Measurements from ENCODE around the gene AHDC1. TPM values are rescaled to one million over a fixed set of nuclear protein-coding genes. Genes with fewer than 3 reads are reported as not detected.

AHDC1 gene
- total and polyA plus RNA-seq, 2 of the 13 experiments (the other 11 are each of a cell fraction or from before 2014, with no cell fraction given) = 1.0 to 2.7 TPM

DNA sequence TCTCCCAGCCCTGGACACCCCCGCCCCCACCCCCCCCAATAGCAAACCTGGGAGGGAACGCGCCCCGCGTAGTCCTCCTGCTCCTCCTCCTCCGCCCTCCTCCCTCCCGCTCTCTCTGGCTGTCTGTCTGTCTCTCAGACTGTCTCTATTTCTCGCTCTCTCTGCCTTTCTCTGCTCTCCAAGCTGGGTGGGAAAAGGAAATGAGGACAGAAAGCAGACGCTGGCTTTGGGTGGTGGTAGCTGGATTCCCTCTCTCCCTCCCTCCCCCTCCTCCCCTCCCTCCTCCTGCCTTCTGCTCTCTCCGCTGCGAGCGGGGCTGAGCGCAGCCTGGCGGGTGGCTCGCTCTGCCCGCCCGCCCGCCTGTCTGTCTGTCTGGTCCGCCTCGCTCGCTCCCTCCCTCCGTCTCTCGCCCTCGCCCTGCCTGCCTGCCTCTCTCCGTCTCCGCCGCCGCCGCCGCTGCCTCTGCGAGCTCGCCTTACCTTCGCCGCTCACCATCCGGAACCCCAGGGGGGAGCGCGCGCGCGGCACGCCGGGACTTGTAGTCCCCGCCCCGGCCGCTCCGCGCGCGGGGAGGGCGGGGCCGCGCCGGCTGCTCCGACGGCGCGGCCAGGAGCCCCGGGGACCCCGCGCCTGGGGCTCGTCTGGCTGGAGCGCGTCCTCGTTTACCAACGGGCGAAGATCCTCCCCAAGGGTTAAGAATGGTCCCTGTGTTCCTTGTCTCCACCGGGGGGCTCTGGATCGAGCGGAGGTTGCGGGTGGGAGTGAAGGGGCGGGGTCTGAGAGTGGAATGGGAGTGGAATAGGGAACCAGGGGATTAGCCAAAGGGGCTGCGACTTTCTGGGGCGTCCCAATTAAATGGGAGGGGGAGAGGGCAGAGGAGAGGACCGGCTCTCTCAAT is at the start of gene AHDC1 (continued):
- TF ChIP-seq GABPA (IDR thresholded peaks at IDR 0.05; ENCODE audit: low read depth, low read length) = no peak
- TF ChIP-seq GABPA (CRISPR knock-in tag; IDR thresholded peaks at IDR 0.05; ENCODE audit: low read depth) = peak; percentile 79
- TF ChIP-seq ZNF432 (CRISPR knock-in tag; IDR thresholded peaks at IDR 0.05; ENCODE audit: borderline replicate concordance) = no peak
- TF ChIP-seq PITX1 (CRISPR knock-in tag; IDR thresholded peaks at IDR 0.05) = no peak
- TF ChIP-seq ZSCAN25 (CRISPR knock-in tag; IDR thresholded peaks at IDR 0.05) = peak; percentile 43; the same call in 1 of the 2 replicates
- no peak for TF ChIP-seq ZNF33A (CRISPR knock-in tag; IDR thresholded peaks at IDR 0.05; ENCODE audit: borderline replicate concordance)
- TF ChIP-seq ZNF30 (CRISPR knock-in tag; IDR thresholded peaks at IDR 0.05) = no peak
- TF ChIP-seq, protein P1, sequence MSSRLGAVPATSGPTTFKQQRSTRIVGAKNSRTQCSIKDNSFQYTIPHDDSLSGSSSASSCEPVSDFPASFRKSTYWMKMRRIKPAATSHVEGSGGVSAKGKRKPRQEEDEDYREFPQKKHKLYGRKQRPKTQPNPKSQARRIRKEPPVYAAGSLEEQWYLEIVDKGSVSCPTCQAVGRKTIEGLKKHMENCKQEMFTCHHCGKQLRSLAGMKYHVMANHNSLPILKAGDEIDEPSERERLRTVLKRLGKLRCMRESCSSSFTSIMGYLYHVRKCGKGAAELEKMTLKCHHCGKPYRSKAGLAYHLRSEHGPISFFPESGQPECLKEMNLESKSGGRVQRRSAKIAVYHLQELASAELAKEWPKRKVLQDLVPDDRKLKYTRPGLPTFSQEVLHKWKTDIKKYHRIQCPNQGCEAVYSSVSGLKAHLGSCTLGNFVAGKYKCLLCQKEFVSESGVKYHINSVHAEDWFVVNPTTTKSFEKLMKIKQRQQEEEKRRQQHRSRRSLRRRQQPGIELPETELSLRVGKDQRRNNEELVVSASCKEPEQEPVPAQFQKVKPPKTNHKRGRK (CRISPR knock-in tag; IDR thresholded peaks at IDR 0.05) = no peak
- TF ChIP-seq ZMYM4 (CRISPR knock-in tag; IDR thresholded peaks at IDR 0.05) = no peak
- TF ChIP-seq ZNF558 (CRISPR knock-in tag; IDR thresholded peaks at IDR 0.05; ENCODE audit: borderline replicate concordance) = no peak
- TF ChIP-seq SP4 (CRISPR knock-in tag; IDR thresholded peaks at IDR 0.05) = no peak
- no peak for TF ChIP-seq TRIM24 (CRISPR knock-in tag; IDR thresholded peaks at IDR 0.05)
- no peak for TF ChIP-seq MIXL1 (CRISPR knock-in tag; IDR thresholded peaks at IDR 0.05)
- no peak; the same call in 1 of the 2 replicates for TF ChIP-seq KDM5A (IDR thresholded peaks at IDR 0.05; ENCODE audit: borderline replicate concordance, low read length)
- TF ChIP-seq PHF20 (CRISPR knock-in tag; IDR thresholded peaks at IDR 0.05) = no peak
- no peak for TF ChIP-seq RFX5 (IDR thresholded peaks at IDR 0.05; ENCODE audit: low read depth, low read length)
- TF ChIP-seq, protein P2, sequence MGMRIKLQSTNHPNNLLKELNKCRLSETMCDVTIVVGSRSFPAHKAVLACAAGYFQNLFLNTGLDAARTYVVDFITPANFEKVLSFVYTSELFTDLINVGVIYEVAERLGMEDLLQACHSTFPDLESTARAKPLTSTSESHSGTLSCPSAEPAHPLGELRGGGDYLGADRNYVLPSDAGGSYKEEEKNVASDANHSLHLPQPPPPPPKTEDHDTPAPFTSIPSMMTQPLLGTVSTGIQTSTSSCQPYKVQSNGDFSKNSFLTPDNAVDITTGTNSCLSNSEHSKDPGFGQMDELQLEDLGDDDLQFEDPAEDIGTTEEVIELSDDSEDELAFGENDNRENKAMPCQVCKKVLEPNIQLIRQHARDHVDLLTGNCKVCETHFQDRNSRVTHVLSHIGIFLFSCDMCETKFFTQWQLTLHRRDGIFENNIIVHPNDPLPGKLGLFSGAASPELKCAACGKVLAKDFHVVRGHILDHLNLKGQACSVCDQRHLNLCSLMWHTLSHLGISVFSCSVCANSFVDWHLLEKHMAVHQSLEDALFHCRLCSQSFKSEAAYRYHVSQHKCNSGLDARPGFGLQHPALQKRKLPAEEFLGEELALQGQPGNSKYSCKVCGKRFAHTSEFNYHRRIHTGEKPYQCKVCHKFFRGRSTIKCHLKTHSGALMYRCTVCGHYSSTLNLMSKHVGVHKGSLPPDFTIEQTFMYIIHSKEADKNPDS (CRISPR knock-in tag; IDR thresholded peaks at IDR 0.05) = no peak
- TF ChIP-seq IKZF1 (IDR thresholded peaks at IDR 0.05) = no peak
- TF ChIP-seq KLF16 (CRISPR knock-in tag; IDR thresholded peaks at IDR 0.05) = peak in 1 of 2 experiments; percentile 56; a peak in 1 of 4 replicates
- TF ChIP-seq PHF21A (CRISPR knock-in tag; IDR thresholded peaks at IDR 0.05) = 0 out of 2 replicates have a peak, but pooled peaks have one; percentile 3
- TF ChIP-seq ZNF75D (CRISPR knock-in tag; IDR thresholded peaks at IDR 0.05; ENCODE audit: borderline replicate concordance) = no peak
- TF ChIP-seq SALL2 (CRISPR knock-in tag; IDR thresholded peaks at IDR 0.05) = peak; percentile 53; the same call in 1 of the 2 replicates
- peak; percentile 52; the same call in 1 of the 2 replicates for TF ChIP-seq ELF1 (CRISPR knock-in tag; IDR thresholded peaks at IDR 0.05)
- no peak for TF ChIP-seq ZBTB25 (CRISPR knock-in tag; IDR thresholded peaks at IDR 0.05)
- peak; percentile 77 for TF ChIP-seq POLR2G (IDR thresholded peaks at IDR 0.05; ENCODE audit: low read depth, low read length)
- no peak for TF ChIP-seq U2AF1 (optimal IDR thresholded peaks at IDR 0.05; ENCODE audit: low read depth, low read length)

Measured in HepG2 (cell line).